A549 (cell line): ENCODE data around the gene SRSF12.

Experiments used
- HOXA7 ChIP-seq: fragments of 250-450 bp; sonication (Bioruptor Pico); IDR thresholded peaks from 2 replicates; pipeline ENCODE4 v1.5.0; 2020; ENCODE audit warnings: mild to moderate bottlenecking, moderate library complexity
- MYC ChIP-seq: IDR thresholded peaks from 2 replicates; pipeline ENCODE4 v1.6.1; 2012; ENCODE audit warnings: mild to moderate bottlenecking, inconsistent platforms, low read length, improper control_type of control experiment, borderline replicate concordance
- NR3C1 ChIP-seq: fragments of >200 bp; sonication (Bioruptor Twin); formaldehyde crosslinking; IDR thresholded peaks from 3 replicates; pipeline ENCODE4 v1.6.1; 2017
- POLR2AphosphoS2 ChIP-seq: conservative IDR thresholded peaks from 2 replicates; pipeline ENCODE4 v1.6.1; 2012; ENCODE audit warnings: low read length, improper control_type of control experiment, inconsistent platforms
- RAD21 ChIP-seq, 2 experiments: fragments of >200 bp in 1 of 2; sonication (Bioruptor Twin) in 1 of 2; formaldehyde crosslinking in 1 of 2; IDR thresholded peaks in 1 of 2; conservative IDR thresholded peaks in 1 of 2; 2 replicates in 1 of 2; 3 replicates in 1 of 2; pipeline ENCODE4 v1.6.1; 2012 to 2018; ENCODE audit warnings: inconsistent platforms in 1 of 2
- TF ChIP-seq, protein P1 (sequence below): fragments of 450-650 bp; IDR thresholded peaks from 2 replicates; pipeline ENCODE4 v1.6.1; 2014; ENCODE audit warnings: antibody characterized with exemption
- TF ChIP-seq, protein P2 (sequence below): fragments of >200 bp; sonication (Bioruptor Twin); formaldehyde crosslinking; IDR thresholded peaks from 3 replicates; pipeline ENCODE4 v1.5.1; 2016
- TF ChIP-seq, protein P3 (sequence below): IDR thresholded peaks from 2 replicates; pipeline ENCODE4 v1.6.1; 2012

DNA sequence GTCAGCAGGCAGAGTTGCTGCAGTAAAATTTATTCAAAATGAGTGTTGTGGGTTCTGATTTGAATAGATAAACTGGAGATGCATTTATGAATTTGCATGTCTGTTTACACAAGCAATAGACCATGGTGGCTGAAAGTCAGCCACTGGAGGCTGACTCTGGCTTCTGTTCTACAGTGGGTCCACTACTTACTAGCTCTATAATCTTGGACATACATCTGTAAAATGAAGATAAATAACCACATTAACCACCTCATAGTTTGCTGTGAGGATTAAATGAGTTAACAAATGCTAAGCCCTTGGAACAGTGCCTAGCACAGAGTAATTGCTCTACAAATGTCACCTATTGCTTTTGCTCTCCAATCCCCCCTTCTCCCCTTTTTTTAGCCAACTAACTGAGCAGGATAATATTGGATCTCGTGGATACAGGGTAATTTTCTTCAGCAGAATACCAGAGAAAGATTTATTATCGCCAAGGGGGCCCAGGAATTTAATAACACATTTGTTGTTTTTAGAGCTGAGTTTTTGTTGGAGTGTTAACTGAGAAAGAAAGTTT lies 26.6 kb upstream of the SRSF12 start:
- TF ChIP-seq, protein P1, sequence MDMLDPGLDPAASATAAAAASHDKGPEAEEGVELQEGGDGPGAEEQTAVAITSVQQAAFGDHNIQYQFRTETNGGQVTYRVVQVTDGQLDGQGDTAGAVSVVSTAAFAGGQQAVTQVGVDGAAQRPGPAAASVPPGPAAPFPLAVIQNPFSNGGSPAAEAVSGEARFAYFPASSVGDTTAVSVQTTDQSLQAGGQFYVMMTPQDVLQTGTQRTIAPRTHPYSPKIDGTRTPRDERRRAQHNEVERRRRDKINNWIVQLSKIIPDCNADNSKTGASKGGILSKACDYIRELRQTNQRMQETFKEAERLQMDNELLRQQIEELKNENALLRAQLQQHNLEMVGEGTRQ, result no peak
- TF ChIP-seq NR3C1, result no peak
- TF ChIP-seq, protein P2, sequence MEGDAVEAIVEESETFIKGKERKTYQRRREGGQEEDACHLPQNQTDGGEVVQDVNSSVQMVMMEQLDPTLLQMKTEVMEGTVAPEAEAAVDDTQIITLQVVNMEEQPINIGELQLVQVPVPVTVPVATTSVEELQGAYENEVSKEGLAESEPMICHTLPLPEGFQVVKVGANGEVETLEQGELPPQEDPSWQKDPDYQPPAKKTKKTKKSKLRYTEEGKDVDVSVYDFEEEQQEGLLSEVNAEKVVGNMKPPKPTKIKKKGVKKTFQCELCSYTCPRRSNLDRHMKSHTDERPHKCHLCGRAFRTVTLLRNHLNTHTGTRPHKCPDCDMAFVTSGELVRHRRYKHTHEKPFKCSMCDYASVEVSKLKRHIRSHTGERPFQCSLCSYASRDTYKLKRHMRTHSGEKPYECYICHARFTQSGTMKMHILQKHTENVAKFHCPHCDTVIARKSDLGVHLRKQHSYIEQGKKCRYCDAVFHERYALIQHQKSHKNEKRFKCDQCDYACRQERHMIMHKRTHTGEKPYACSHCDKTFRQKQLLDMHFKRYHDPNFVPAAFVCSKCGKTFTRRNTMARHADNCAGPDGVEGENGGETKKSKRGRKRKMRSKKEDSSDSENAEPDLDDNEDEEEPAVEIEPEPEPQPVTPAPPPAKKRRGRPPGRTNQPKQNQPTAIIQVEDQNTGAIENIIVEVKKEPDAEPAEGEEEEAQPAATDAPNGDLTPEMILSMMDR, result no peak
- no peak for TF ChIP-seq HOXA7 (CRISPR knock-in tag)
- TF ChIP-seq MYC, result no peak
- TF ChIP-seq, protein P3, sequence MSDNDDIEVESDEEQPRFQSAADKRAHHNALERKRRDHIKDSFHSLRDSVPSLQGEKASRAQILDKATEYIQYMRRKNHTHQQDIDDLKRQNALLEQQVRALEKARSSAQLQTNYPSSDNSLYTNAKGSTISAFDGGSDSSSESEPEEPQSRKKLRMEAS, result no peak
- no peak for TF ChIP-seq RAD21 (conservative IDR thresholded peaks at IDR 0.05 in 1 of 2, IDR thresholded peaks at IDR 0.05 in 1 of 2)
- TF ChIP-seq POLR2AphosphoS2, result no peak
